ENCODE measurements around the gene FAM219A.

FAM219A gene

DNA sequence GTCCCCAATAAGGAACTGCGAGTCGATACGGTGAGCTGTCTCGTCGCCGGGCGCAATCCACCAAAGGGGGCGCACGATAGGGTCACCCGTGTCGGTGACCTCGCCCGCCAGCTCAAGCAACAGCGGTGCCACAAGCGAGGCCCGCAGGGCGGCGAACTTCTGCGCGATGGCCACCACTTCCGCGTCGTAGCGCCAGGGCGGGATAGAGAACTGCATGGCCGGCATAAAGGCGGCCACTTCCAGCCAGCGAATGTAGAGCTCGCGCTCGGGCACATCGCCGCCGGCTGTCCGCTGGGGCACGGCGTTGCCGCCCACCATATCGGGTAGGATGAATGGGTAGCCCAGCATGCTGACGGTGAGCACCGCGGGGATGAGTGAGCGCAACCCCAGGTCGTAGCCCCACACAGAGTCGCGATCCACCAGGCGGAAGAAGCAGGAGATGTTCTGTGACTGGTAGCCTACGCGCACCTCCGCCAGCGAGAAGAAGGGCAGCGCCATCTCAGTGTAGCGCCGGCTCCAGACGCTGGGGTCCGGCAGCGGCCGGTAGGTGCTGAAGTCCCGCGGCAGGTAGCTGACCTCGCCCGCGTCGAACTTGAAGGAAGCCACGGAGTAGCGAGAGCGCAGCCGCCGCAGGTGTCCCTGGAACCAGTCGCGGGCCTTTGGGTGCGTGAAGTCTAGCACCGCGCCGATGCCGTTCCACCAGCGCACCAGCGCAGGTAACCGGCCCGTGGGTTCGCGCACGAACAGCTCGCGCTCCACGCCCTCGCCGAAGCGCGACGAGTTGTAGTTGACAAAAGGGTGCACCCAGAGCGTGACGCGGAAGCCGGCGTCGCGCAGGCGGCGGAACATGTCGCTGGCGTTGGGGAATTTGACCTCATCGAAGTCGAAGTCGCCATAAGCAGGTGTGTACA lies 87.1 kb downstream of the FAM219A start:
- Histone ChIP-seq H3K9me3 (ENCODE audit: control insufficient read depth, insufficient read depth, low read depth, low read length) (no peaks in the 10 kb centered on the region), H3K4me1 (ENCODE audit: control insufficient read depth, insufficient read depth, low read length) (no peaks in the 10 kb centered on the region; the same call in none of the 2 replicates), H3K4me3 (ENCODE audit: low read depth, low read length) (no peak overlapping the region), H3K27ac (ENCODE audit: extremely low read depth, low read depth, low read length) (no peak overlapping the region), H3K36me3 (ENCODE audit: control insufficient read depth in 2 of 2, insufficient read depth in 1 of 2, low read length in 2 of 2) (peaks cover 0 to 36% of the 10 kb centered on the region in 2 experiments; a peak in 1 of 3 replicates)
- ChIA-PET CTCF (interaction anchor here (1.0 kb wide), 1 partner anchor 176 kb away, joined by 3 read pairs; no protein-coding TSS in a partner anchor), POLR2A (no interaction called here)
- TF ChIP-seq ZNF426 (tag by site-specific recombination; IDR thresholded peaks at IDR 0.05) (no peak), ZNF292 (tag by site-specific recombination; IDR thresholded peaks at IDR 0.05; ENCODE audit: borderline replicate concordance, low read depth) (no peak), ZNF184 (tag by site-specific recombination; IDR thresholded peaks at IDR 0.05) (no peak), ZNF37A (tag by site-specific recombination; IDR thresholded peaks at IDR 0.05) (no peak)

DNA sequence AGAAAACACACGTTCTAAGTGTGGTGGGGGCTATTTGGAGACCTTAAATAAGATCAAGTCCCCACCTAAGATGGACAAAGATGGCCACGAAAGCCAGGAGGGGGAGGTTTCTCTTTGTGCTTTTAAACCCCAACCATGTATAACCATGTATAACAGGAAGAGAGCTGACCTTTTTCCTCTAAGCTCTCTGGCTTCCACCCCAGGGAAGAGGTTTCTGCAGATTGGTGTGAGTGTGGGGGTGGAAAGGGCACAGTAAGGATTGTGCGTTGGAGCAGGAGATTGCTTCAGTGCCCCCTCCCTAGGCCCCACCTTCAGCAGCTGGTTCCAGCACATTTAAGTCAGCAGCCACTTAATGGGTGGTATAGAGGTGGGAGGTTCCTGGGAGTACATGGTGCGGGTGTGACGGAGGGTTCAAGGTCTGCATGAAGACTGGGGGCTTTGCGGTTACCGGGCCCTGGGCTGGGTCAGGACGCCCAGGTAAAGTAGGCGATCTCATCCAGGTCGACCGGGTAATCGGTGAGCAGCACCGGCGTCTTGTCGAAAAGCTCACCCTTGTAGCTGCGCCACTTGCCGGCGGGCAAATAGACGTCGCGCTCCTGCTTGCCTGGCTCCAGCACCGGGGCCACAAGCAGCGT lies 87.9 kb downstream of the FAM219A start:
- Histone ChIP-seq H3K36me3 (ENCODE audit: control insufficient read depth in 2 of 2, insufficient read depth in 1 of 2, low read length in 2 of 2) (peaks cover 0 to 36% of the 10 kb centered on the region in 2 experiments; a peak in 1 of 3 replicates), H3K4me1 (ENCODE audit: control insufficient read depth, insufficient read depth, low read length) (no peaks in the 10 kb centered on the region; the same call in 1 of the 2 replicates), H3K4me3 (ENCODE audit: low read depth, low read length) (no peak overlapping the region), H3K9me3 (ENCODE audit: control insufficient read depth, insufficient read depth, low read depth, low read length) (no peaks in the 10 kb centered on the region), H3K27ac (ENCODE audit: extremely low read depth, low read depth, low read length) (no peak overlapping the region)
- POLR2A ChIA-PET = interaction anchor here (0.6 kb wide), 1 partner anchor 11 kb away, joined by 3 read pairs; no protein-coding TSS in a partner anchor
- CTCF ChIA-PET = no interaction called here
- TF ChIP-seq, protein P1, sequence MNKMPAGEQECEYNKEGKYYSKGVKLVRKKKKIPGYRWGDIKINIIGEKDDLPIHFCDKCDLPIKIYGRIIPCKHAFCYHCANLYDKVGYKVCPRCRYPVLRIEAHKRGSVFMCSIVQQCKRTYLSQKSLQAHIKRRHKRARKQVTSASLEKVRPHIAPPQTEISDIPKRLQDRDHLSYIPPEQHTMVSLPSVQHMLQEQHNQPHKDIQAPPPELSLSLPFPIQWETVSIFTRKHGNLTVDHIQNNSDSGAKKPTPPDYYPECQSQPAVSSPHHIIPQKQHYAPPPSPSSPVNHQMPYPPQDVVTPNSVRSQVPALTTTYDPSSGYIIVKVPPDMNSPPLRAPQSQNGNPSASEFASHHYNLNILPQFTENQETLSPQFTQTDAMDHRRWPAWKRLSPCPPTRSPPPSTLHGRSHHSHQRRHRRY (tag by site-specific recombination; IDR thresholded peaks at IDR 0.05) = no peak
- TF ChIP-seq ZIC2 (tag by site-specific recombination; IDR thresholded peaks at IDR 0.05) (no peak), ZNF558 (tag by site-specific recombination; IDR thresholded peaks at IDR 0.05) (no peak), ZBTB17 (tag by site-specific recombination; IDR thresholded peaks at IDR 0.05) (no peak), MZF1 (tag by site-specific recombination; IDR thresholded peaks at IDR 0.05; ENCODE audit: borderline replicate concordance) (no peak), HOXD13 (CRISPR knock-in tag; IDR thresholded peaks at IDR 0.05; ENCODE audit: borderline replicate concordance) (no peak)
- TF ChIP-seq, protein P2, sequence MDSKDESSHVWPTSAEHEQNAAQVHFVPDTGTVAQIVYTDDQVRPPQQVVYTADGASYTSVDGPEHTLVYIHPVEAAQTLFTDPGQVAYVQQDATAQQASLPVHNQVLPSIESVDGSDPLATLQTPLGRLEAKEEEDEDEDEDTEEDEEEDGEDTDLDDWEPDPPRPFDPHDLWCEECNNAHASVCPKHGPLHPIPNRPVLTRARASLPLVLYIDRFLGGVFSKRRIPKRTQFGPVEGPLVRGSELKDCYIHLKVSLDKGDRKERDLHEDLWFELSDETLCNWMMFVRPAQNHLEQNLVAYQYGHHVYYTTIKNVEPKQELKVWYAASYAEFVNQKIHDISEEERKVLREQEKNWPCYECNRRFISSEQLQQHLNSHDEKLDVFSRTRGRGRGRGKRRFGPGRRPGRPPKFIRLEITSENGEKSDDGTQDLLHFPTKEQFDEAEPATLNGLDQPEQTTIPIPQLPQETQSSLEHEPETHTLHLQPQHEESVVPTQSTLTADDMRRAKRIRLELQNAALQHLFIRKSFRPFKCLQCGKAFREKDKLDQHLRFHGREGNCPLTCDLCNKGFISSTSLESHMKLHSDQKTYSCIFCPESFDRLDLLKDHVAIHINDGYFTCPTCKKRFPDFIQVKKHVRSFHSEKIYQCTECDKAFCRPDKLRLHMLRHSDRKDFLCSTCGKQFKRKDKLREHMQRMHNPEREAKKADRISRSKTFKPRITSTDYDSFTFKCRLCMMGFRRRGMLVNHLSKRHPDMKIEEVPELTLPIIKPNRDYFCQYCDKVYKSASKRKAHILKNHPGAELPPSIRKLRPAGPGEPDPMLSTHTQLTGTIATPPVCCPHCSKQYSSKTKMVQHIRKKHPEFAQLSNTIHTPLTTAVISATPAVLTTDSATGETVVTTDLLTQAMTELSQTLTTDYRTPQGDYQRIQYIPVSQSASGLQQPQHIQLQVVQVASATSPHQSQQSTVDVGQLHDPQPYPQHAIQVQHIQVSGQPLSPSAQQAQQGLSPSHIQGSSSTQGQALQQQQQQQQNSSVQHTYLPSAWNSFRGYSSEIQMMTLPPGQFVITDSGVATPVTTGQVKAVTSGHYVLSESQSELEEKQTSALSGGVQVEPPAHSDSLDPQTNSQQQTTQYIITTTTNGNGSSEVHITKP (tag by site-specific recombination; IDR thresholded peaks at IDR 0.05) = no peak

DNA sequence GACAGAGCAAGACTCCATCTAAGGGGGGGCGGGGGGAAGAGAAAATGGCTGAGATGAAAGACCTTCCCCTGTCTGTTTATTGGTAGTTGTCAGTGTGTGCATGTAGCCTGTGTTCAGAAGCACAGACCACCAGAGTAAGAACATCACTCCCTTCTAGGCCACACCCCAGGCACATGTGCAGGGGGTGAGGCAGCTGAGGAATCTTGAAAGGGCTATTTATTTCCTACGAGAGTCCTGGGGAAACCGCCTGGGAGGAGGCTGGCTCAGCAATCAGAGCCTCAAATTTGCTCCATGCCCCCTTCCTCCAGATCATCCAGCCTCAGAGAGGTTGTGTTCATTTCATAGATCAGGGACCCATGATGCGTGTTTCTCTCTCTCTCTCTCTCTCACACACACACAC lies 88.7 kb downstream of the FAM219A start:
- Histone ChIP-seq H3K9me3 (ENCODE audit: control insufficient read depth, insufficient read depth, low read depth, low read length) (no peaks in the 10 kb centered on the region), H3K4me1 (ENCODE audit: control insufficient read depth, insufficient read depth, low read length) (no peaks in the 10 kb centered on the region), H3K4me3 (ENCODE audit: low read depth, low read length) (no peak overlapping the region), H3K27ac (ENCODE audit: extremely low read depth, low read depth, low read length) (no peak overlapping the region), H3K36me3 (ENCODE audit: control insufficient read depth in 2 of 2, insufficient read depth in 1 of 2, low read length in 2 of 2) (peaks cover 0 to 36% of the 10 kb centered on the region in 2 experiments; a peak in 1 of 3 replicates)
- CTCF ChIA-PET = no interaction called here
- POLR2A ChIA-PET = no interaction called here
- TF ChIP-seq, protein P3, sequence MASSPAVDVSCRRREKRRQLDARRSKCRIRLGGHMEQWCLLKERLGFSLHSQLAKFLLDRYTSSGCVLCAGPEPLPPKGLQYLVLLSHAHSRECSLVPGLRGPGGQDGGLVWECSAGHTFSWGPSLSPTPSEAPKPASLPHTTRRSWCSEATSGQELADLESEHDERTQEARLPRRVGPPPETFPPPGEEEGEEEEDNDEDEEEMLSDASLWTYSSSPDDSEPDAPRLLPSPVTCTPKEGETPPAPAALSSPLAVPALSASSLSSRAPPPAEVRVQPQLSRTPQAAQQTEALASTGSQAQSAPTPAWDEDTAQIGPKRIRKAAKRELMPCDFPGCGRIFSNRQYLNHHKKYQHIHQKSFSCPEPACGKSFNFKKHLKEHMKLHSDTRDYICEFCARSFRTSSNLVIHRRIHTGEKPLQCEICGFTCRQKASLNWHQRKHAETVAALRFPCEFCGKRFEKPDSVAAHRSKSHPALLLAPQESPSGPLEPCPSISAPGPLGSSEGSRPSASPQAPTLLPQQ (tag by site-specific recombination; IDR thresholded peaks at IDR 0.05) = no peak
- no peak for TF ChIP-seq GLIS2 (tag by site-specific recombination; IDR thresholded peaks at IDR 0.05)
- no peak for TF ChIP-seq ZNF114 (tag by site-specific recombination; IDR thresholded peaks at IDR 0.05)
- no peak for TF ChIP-seq ZNF670 (tag by site-specific recombination; IDR thresholded peaks at IDR 0.05; ENCODE audit: low read depth)
- TF ChIP-seq ZNF266 (tag by site-specific recombination; IDR thresholded peaks at IDR 0.05; ENCODE audit: low read depth) = no peak
- TF ChIP-seq, protein P4, sequence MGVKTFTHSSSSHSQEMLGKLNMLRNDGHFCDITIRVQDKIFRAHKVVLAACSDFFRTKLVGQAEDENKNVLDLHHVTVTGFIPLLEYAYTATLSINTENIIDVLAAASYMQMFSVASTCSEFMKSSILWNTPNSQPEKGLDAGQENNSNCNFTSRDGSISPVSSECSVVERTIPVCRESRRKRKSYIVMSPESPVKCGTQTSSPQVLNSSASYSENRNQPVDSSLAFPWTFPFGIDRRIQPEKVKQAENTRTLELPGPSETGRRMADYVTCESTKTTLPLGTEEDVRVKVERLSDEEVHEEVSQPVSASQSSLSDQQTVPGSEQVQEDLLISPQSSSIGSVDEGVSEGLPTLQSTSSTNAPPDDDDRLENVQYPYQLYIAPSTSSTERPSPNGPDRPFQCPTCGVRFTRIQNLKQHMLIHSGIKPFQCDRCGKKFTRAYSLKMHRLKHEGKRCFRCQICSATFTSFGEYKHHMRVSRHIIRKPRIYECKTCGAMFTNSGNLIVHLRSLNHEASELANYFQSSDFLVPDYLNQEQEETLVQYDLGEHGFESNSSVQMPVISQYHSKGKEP (tag by site-specific recombination; IDR thresholded peaks at IDR 0.05) = no peak
- TF ChIP-seq ZNF626 (tag by site-specific recombination; IDR thresholded peaks at IDR 0.05) = no peak
- TF ChIP-seq ZNF23 (tag by site-specific recombination; IDR thresholded peaks at IDR 0.05; ENCODE audit: borderline replicate concordance) = no peak
- no peak for TF ChIP-seq ZBTB20 (tag by site-specific recombination; IDR thresholded peaks at IDR 0.05)
- no peak for TF ChIP-seq ZSCAN16 (tag by site-specific recombination; IDR thresholded peaks at IDR 0.05)

Data from HEK293 (cell line).